ENCODE measurements around the gene FKBP5.
"Not testable (repeated sequence)": the region's sequence is repeated elsewhere in the genome, so short reads cannot be mapped to it uniquely, and the experiment has no call there.

FKBP5 gene

GRCh38 chr6:35724471-35724870 lies 35.8 kb upstream of the FKBP5 start:
- in situ Hi-C loops (cut with MboI; ENCODE audit: low sequenced_read_pairs), result no loop called here

DNA sequence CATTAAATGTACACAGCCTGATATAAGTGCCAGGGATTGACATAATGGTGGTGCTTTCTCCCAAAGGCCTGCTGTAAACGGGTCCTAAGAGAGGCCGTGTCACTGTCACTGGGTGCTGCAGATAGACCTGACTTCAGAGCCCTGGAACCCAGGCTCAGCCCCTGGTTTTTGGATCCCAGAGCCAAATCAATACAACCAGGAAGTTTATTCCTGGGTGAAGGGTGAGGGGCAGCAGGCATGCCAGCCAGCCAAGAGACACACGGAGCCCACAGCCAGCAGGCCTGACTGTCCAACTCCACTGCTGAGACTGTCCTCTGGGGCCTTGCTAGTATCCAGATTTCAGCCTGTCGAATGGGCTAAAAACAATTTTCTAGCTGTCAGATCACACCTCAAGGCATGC lies 35.3 kb upstream of the FKBP5 start:
- in situ Hi-C loops (cut with MboI; ENCODE audit: low sequenced_read_pairs), result no loop called here

GRCh38 chr6:35723587-35723986 lies 34.9 kb upstream of the FKBP5 start:
- in situ Hi-C loops (cut with MboI; ENCODE audit: low sequenced_read_pairs), result no loop called here

DNA sequence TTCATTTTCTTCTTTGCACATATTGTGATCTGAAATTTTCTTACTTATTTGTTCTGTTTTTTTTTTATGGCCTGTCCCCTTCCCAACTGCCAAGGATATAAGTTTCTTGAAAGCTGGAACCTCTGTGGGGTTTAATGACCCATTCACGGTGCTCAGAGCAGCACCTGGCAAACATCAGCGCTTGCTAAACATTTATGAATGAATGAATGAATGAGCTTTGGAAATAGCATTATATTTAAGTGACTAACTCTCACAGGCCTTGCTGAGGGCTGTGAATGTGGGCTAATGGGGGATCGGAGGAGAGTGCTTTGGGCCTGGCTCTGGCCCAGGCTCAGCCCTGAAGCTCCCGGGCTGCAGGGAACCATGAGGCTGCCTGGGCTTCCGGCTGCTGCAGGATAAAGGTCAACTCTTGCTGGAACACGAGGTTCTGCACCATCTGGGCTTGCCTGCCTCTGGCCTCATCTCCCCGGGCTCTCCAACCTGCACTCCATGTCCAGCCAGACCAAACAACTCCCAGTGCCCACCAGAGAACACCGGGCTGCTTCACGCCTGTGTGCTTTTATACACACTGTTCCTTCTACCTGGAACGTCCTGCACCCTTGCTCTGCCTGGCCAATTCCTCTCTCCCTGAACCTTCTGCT lies 33.5 kb upstream of the FKBP5 start:
- in situ Hi-C loops (cut with MboI; ENCODE audit: low sequenced_read_pairs), result no loop called here

DNA sequence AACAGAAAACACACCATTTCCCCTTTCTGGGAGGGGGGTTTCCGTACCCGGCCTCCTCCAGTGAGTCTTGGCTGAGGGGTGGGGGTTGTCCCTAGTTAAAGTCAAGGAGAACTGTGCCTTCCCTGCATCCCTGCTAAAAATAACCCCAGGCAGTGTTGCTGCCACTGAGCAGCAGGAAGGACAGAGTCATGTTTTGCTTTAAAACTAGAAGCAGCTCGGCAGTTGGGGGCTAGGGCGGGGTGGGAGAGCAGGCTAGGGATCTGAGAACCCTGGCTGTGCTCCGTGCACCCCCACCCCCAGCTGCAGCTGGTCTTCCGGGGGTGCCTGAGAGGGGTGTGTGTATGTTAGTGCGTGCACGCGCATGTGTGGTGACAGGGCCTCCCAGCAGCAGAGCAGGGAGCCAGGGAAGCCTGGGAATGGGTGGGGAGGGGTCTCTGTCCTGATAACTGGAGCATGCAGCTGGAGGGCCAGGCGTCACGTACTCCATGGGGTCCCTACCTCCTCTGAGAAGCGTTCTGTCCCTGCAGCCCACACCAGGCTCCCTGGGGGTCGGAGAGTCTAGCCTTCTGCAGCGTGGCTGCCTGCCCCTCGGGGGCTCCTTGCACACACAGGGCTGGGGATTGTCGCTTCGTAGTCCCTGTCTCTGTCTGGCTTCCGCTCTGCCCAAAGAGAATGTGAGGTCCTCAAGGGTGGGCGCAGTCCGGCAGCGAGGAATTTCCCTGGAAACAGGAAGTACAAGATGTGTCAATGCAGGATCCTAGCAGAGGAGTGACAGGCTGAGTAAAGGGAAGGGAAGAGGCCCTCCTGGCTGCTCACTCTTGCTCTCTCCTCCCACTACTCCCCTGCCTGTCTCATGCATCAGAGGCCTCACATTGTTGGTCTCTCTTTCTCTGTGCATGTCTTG lies 31.4 kb upstream of the FKBP5 start:
- in situ Hi-C loops (cut with MboI; ENCODE audit: low sequenced_read_pairs), result no loop called here

DNA sequence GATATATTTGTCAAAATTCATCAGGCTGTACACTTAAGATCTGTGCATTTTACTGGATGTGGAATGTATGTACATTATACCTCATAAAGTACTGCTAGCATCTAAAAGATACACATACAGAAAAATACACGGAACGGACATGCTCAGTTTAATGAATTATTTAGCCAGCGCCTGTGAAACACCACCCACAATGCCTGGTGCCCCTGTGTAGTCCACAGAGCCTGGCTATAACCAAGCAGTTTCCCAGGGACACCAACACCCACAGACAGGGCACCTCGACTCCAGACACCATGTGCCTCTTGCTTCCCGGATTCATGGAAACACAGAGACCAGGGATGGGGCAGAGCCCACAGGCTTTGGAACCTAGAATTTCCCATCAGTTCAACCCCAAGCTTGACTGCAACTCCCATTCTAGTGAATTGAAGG lies 30.7 kb upstream of the FKBP5 start:
- in situ Hi-C loops (cut with MboI; ENCODE audit: low sequenced_read_pairs), result no loop called here

DNA sequence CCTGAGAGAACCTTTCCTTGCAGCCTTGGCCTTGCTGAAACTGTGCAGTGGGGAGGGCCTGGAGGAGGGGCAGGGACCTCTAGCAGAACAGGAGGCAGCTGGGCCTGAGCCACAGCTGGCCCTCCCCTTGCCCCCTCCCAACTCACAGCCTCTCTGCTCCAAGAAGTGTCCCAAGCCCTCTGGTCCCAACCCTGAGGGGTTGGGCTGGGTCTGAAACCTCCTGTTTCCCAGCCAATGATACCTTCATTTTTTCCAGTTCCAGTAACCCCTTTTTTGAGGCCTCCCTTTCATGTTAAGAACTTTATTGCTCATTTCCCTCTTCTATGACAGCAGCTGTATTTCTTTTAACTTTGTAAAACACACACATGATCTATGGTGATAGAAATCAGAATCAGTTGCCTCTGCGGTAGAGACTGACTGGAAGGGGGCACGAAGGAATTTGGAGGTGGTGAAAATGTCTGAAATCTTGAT lies 30.2 kb upstream of the FKBP5 start:
- in situ Hi-C loops (cut with MboI; ENCODE audit: low sequenced_read_pairs), result no loop called here

DNA sequence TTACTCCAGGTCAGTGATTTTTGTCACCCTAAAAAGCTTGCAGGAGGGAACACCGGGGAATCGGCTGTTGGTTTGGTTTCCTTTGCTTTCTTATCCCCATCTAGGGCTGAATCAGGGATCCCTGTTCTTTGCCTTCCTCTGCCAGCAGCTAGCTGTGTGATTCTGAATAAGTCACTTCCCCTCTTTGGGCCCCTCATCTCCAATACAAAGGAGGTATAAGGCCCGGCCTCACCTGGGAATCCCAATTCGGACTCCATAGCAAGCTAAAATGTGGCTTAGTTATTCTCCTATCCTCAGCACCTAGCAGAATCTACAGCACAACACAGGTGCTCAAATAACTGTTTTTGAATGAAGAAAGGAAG lies 29.6 kb upstream of the FKBP5 start:
- in situ Hi-C loops (cut with MboI; ENCODE audit: low sequenced_read_pairs), result no loop called here

DNA sequence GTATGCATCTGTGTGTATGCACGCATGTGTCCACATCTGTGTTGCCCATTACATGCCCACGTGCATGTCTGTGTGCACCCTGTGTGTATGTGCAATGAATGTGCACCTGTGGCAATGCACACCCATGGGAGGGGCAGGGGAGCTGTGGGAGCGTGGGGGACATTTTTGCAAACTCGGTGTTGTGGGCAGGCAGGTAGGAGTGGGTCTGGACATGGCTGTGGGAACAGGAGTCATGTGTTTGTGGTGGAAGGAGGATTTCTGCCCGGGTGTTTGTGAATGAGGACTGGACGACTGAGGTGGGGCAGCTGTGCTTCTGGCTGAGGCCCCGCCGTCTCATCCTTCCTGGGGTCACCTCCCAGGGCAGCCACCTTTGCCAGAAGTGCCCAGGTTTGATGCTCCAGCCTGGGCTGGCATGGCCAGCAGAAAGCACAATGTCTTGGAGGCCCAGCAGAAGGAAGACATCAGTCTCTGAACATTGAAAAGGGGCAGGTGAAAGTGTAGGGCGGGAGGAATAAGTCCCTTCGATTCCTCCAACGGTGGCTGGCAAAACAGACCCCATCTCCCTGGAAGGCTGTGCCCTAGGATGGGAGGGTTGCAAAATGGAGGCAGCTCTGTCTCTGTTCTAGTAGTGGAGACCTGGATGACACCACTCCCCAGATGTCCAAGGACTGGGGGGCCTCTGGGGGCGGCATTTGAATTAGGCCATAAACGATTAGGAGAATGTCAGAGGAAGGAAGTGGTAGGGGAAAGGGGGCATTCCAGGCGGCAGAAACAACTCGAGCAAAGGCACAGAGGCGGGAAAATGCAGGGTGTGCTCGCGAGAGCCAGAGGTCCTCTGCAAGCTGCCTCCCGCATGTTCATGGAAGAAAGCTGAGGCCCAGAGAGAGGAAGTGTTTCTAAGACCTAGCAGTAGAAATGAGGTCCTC lies 29.0 kb upstream of the FKBP5 start:
- in situ Hi-C loops (cut with MboI; ENCODE audit: low sequenced_read_pairs), result no loop called here

DNA sequence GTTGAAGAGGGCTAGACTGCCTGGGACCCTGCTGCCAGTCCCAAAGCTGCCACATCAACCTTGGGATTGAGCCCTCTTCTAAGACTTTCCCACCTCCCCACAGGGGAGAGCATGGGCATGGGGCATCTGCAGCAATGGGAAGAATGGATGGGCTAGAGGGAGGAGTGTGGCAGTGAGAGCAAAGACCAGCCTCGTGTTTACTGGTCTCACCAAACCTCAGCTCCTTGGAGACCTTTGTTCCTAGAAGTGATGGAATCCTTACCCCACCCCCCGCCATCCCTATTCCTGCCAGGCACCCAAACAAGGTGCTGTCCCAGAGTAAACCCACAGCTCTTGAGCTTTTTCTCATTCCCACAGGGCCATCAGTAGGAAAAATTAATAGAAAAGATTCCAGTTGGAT lies 28.1 kb upstream of the FKBP5 start:
- in situ Hi-C loops (cut with MboI; ENCODE audit: low sequenced_read_pairs), result no loop called here

- in situ Hi-C loops (cut with MboI; ENCODE audit: low sequenced_read_pairs), result no loop called here
Observed at GRCh38 chr6:35713006-35713767, 24.5 kb upstream of the FKBP5 start.

DNA sequence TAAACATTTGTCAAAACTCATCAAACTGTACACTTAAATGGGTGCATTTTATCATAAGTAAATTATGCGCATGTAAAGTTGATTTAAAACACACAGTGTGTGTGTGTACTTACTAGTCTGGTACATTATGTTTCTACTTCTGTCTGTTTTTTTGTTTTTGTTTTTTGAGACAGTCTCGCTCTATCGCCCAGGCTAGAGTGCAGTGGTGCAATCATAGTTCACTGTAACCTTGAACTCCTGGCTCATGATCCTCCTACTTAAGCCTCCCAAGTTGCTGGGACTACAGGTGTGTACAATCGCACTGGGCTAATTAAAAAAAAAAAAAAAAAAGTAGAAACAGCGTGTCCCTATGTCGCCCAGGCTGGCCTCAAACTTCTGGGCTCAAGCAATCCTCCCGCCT lies 23.0 kb upstream of the FKBP5 start:
- in situ Hi-C loops (cut with MboI; ENCODE audit: low sequenced_read_pairs), result no loop called here

GRCh38 chr6:35710241-35710847 lies 21.6 kb upstream of the FKBP5 start:
- in situ Hi-C loops (cut with MboI; ENCODE audit: low sequenced_read_pairs), result no loop called here

GRCh38 chr6:35708585-35708984 lies 19.9 kb upstream of the FKBP5 start:
- in situ Hi-C loops (cut with MboI; ENCODE audit: low sequenced_read_pairs), result no loop called here

DNA sequence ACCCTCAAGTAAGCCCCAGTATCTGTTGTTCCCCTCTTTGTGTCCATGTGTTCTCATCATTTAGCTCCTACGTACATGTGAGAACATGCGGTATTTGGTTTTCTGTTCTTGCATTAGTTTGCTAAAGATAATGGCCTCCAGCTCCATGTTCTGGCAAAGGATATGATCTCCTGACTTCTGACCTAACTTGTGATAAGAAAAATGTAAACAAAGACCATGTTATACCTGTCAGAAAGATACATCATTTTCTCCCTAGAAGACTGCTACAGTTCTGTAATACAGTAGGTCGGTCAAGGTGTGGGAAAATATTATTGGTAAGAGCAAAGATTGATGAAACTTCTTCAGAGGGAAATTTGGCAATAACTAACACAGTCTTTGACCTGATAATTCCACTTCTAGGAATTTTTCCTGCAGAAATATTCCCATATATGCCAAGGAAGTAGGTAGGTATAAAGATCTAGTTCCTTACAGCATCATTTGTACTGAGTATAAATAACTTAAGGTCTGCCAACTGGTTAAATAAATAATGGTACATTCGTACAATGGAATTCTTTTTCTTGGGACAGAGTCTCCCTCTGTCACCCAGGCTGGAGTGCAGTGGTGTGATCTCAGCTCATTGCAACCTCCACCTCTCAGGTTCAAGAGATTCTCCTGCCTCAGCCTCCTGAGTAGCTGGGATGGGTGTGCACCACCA lies 19.1 kb upstream of the FKBP5 start:
- in situ Hi-C loops (cut with MboI; ENCODE audit: low sequenced_read_pairs), result no loop called here

- in situ Hi-C loops (cut with MboI; ENCODE audit: low sequenced_read_pairs), result no loop called here
Observed at GRCh38 chr6:35706468-35706867, 17.8 kb upstream of the FKBP5 start.

GRCh38 chr6:35703554-35703953 lies 14.8 kb upstream of the FKBP5 start:
- in situ Hi-C loops (cut with MboI; ENCODE audit: low sequenced_read_pairs), result no loop called here

DNA sequence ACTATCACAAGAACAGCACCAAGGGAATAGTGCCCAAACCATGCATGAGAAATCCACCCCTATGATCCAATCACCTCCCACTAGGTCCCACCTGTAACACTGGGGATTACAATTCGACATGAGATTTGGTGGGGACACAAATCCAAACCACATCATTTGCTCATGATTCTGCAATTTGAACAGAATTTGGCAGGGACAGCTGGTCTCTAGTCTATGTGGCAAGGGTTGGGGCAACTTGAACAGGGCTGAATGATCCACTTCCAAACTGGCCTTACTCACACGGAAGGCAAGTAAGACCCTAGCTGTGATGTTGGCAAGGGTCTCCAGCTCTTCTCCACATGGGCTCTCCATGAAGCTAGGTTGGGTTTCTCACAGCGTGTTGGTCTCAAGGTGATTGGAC lies 10.1 kb upstream of the FKBP5 start:
- in situ Hi-C loops (cut with MboI; ENCODE audit: low sequenced_read_pairs), result no loop called here

DNA sequence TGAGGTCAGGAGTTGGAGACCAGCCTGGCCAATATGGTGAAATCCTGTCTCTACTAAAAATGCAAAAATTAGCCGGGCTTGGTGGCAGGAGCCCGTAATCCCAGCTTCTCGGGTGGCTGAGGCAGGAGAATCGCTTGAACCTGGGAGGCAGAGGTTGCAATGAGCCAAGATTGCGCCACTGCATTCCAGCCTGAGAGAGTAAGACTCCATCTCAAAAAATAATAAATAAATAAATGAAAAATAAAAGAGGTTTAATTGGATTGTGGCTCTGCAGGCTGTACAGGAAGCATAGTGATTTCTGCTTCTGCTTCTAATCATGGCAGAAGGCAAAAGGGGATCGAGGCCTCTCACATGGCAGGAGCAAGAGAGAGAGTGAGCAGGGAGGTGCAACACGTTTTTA lies 9.7 kb upstream of the FKBP5 start:
- in situ Hi-C loops (cut with MboI; ENCODE audit: low sequenced_read_pairs), result not testable (repeated sequence)

DNA sequence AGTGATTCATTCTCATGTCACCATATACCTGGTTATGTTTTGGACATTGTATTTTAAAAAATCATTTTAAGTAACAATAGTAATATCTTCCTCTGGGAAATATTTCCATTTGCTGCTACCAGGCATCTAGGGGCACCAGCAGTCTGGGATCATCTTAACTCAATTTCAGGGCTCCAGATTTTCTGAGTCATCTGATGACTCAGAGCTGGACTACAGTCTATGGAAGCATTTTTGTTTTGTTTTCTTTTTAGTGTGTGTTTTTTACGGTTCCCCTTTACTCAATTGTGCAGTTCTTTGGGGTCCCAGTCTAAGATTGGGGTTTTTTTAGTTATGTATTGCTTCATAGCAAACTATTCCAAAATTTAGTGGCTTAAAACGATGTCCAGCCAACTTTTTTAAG lies 5.7 kb upstream of the FKBP5 start:
- in situ Hi-C loops (cut with MboI; ENCODE audit: low sequenced_read_pairs), result no loop called here
